GM23338 (cell line): Measurements from ENCODE around the gene GVQW3.

Source experiments
- CREB1 ChIP-seq: fragments of 250-450 bp; sonication (Bioruptor Pico); IDR thresholded peaks from 2 replicates; pipeline ENCODE4 v1.5.0; 2020; ENCODE audit warnings: low read depth, mild to moderate bottlenecking, moderate library complexity
- EZH2 ChIP-seq: fragments of 200-600 bp; sonication (generic); IDR thresholded peaks from one replicate; pipeline ENCODE4 v1.8.0; 2017; ENCODE audit warnings: antibody characterized with exemption, mild to moderate bottlenecking, low read depth; ENCODE audit not compliant: unreplicated experiment
- EZH2phosphoT487 ChIP-seq: fragments of 200-600 bp; sonication (generic); IDR thresholded peaks from one replicate; pipeline ENCODE4 v1.8.1; 2018; ENCODE audit warnings: antibody characterized with exemption; ENCODE audit not compliant: unreplicated experiment
- JUNB ChIP-seq: IDR thresholded peaks from one replicate; pipeline ENCODE4 v1.6.1; 2016; ENCODE audit warnings: antibody characterized with exemption; ENCODE audit not compliant: unreplicated experiment
- POLR2AphosphoS5 ChIP-seq: IDR thresholded peaks from 2 replicates; pipeline ENCODE4 v1.6.1; 2016; ENCODE audit warnings: antibody characterized with exemption, low read depth
- STAT1 ChIP-seq: IDR thresholded peaks from one replicate; pipeline ENCODE4 v1.6.1; 2016; ENCODE audit warnings: antibody characterized with exemption; ENCODE audit not compliant: unreplicated experiment
- ZNF114 ChIP-seq: fragments of 250-450 bp; sonication (Bioruptor Pico); IDR thresholded peaks from 2 replicates; pipeline ENCODE4 v1.5.0; 2020; ENCODE audit warnings: mild to moderate bottlenecking, moderate library complexity
- ZNF331 ChIP-seq: fragments of 250-450 bp; sonication (Bioruptor Pico); IDR thresholded peaks from 2 replicates; pipeline ENCODE4 v1.5.0; 2020; ENCODE audit warnings: low read depth, mild to moderate bottlenecking, moderate library complexity
- TF ChIP-seq, protein P1 (sequence below), 2 experiments: fragments of 200-600 bp in 1 of 2; sonication (generic) in 1 of 2; conservative IDR thresholded peaks; 2 replicates each; pipeline versions ENCODE4 v1.5.1 to v1.6.1; 2016 to 2017; ENCODE audit warnings: antibody characterized with exemption in 2 of 2, low read depth in 2 of 2, mild to moderate bottlenecking in 2 of 2, moderate library complexity in 1 of 2
- TF ChIP-seq, protein P2 (sequence below): IDR thresholded peaks from one replicate; pipeline ENCODE4 v1.6.1; 2018; ENCODE audit warnings: antibody characterized with exemption; ENCODE audit not compliant: unreplicated experiment
- TF ChIP-seq, protein P3 (sequence below): IDR thresholded peaks from 2 replicates; pipeline ENCODE4 v1.6.1; 2016; ENCODE audit warnings: antibody characterized with exemption

DNA sequence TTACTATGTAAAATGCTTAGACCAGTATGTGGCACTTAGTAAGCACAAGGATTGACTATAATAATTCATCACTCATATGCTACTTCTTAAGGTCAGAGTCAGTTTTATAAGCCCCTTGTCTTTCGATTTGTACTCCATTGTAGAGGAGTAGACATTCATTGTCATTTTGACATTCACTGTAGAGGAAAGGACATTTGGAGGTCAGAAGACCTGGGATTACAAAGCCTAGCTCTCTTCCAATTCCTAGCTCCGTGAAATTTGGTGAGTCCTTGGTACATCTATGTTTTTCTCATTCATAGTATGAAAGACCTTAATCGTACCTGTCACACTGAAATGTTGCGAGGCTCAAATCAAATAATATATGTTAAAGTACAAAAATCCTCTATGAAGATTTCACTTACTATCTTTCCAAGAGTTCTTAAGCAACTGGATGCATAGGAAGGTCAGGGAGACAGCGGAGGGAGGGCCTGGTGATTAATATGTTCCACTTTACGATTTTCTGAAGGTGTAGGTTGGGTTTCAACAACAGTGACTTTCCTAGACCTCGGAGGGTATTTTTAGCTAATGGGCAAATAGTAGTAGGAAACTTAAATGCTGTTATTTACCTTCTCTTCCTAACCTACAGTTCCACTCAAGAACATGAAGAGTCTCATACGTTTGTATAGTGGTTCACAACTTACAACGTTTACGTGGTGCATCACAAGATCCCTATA lies 62.3 kb downstream of the GVQW3 start:
- TF ChIP-seq, protein P1, sequence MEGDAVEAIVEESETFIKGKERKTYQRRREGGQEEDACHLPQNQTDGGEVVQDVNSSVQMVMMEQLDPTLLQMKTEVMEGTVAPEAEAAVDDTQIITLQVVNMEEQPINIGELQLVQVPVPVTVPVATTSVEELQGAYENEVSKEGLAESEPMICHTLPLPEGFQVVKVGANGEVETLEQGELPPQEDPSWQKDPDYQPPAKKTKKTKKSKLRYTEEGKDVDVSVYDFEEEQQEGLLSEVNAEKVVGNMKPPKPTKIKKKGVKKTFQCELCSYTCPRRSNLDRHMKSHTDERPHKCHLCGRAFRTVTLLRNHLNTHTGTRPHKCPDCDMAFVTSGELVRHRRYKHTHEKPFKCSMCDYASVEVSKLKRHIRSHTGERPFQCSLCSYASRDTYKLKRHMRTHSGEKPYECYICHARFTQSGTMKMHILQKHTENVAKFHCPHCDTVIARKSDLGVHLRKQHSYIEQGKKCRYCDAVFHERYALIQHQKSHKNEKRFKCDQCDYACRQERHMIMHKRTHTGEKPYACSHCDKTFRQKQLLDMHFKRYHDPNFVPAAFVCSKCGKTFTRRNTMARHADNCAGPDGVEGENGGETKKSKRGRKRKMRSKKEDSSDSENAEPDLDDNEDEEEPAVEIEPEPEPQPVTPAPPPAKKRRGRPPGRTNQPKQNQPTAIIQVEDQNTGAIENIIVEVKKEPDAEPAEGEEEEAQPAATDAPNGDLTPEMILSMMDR (conservative IDR thresholded peaks at IDR 0.05; ENCODE audit: low read depth in 2 of 2), result no peak
- TF ChIP-seq EZH2 (no peak), POLR2AphosphoS5 (no peak), CREB1 (CRISPR knock-in tag) (no peak), EZH2phosphoT487 (no peak), STAT1 (no peak), ZNF114 (CRISPR knock-in tag) (no peak), JUNB (no peak), ZNF331 (CRISPR knock-in tag) (no peak)
- TF ChIP-seq, protein P2, sequence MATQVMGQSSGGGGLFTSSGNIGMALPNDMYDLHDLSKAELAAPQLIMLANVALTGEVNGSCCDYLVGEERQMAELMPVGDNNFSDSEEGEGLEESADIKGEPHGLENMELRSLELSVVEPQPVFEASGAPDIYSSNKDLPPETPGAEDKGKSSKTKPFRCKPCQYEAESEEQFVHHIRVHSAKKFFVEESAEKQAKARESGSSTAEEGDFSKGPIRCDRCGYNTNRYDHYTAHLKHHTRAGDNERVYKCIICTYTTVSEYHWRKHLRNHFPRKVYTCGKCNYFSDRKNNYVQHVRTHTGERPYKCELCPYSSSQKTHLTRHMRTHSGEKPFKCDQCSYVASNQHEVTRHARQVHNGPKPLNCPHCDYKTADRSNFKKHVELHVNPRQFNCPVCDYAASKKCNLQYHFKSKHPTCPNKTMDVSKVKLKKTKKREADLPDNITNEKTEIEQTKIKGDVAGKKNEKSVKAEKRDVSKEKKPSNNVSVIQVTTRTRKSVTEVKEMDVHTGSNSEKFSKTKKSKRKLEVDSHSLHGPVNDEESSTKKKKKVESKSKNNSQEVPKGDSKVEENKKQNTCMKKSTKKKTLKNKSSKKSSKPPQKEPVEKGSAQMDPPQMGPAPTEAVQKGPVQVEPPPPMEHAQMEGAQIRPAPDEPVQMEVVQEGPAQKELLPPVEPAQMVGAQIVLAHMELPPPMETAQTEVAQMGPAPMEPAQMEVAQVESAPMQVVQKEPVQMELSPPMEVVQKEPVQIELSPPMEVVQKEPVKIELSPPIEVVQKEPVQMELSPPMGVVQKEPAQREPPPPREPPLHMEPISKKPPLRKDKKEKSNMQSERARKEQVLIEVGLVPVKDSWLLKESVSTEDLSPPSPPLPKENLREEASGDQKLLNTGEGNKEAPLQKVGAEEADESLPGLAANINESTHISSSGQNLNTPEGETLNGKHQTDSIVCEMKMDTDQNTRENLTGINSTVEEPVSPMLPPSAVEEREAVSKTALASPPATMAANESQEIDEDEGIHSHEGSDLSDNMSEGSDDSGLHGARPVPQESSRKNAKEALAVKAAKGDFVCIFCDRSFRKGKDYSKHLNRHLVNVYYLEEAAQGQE, result no peak
- TF ChIP-seq, protein P3, sequence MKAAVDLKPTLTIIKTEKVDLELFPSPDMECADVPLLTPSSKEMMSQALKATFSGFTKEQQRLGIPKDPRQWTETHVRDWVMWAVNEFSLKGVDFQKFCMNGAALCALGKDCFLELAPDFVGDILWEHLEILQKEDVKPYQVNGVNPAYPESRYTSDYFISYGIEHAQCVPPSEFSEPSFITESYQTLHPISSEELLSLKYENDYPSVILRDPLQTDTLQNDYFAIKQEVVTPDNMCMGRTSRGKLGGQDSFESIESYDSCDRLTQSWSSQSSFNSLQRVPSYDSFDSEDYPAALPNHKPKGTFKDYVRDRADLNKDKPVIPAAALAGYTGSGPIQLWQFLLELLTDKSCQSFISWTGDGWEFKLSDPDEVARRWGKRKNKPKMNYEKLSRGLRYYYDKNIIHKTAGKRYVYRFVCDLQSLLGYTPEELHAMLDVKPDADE, result no peak
